GM12892 (cell line): ENCODE measurements around the gene FLNB.

Experiments
- POLR2A ChIP-seq: IDR thresholded peaks from 2 replicates; pipeline ENCODE4 v1.6.1; 2011; ENCODE audit warnings: low read depth, low read length, control low read depth
- POLR2AphosphoS5 ChIP-seq: IDR thresholded peaks from 2 replicates; pipeline ENCODE4 v1.6.1; 2011; ENCODE audit warnings: low read depth, low read length, control low read depth
- TAF1 ChIP-seq: IDR thresholded peaks from 2 replicates; pipeline ENCODE4 v1.6.1; 2011; ENCODE audit warnings: low read depth, mild to moderate bottlenecking, control low read depth, low read length, borderline replicate concordance

DNA sequence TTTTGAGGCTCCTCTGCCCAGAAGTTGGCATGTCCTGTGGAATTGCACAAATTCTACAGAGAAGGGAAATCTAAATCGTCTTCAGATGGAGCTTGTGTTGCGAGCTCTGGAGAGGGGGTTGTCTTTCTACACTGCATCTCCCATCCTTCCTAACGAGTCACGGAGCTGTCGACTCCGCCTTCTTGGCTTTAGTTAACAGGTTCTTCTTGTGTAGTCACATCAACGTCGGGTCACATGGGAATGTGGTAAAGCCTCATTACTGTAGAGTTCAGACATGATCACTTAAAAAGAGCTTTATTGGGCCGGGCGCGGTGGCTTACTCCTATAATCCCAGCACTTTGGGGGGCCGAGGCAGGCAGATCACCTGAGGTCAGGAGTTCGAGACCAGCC lies 142.6 kb downstream of the FLNB start:
- TF ChIP-seq POLR2AphosphoS5 (no peak), POLR2A (no peak), TAF1 (no peak)
